Measurements from ENCODE around the gene APCDD1L.
"Not testable (repeated sequence)": the region's sequence is repeated elsewhere in the genome, so short reads cannot be mapped to it uniquely, and the experiment has no call there.

The APCDD1L gene

GRCh38 chr20:58434326-58434725 lies 80.9 kb downstream of the APCDD1L start:
- DNase-seq, result no peak

- DNase-seq, result no peak
These were observed 81.4 kb downstream of the APCDD1L start for GRCh38 chr20:58433759-58434158.

- no peak for DNase-seq
These were observed 82.1 kb downstream of the APCDD1L start for GRCh38 chr20:58433029-58433647.

GRCh38 chr20:58432186-58432954 lies 82.8 kb downstream of the APCDD1L start:
- DNase-seq, result no peak

- DNase-seq, result no peak
These were observed 84.1 kb downstream of the APCDD1L start for GRCh38 chr20:58431134-58431533.

- DNase-seq, result no peak
These were observed 85.9 kb downstream of the APCDD1L start for GRCh38 chr20:58429303-58429702.

GRCh38 chr20:58428364-58428763 lies 86.8 kb downstream of the APCDD1L start:
- no peak for DNase-seq

GRCh38 chr20:58427571-58427970 lies 87.6 kb downstream of the APCDD1L start:
- DNase-seq, result not testable (repeated sequence)

GRCh38 chr20:58424218-58424969 lies 90.8 kb downstream of the APCDD1L start:
- DNase-seq, result no peak

GRCh38 chr20:58421497-58421850 lies 93.7 kb downstream of the APCDD1L start:
- DNase-seq, result no peak

- no peak for DNase-seq
These were observed 94.3 kb downstream of the APCDD1L start for GRCh38 chr20:58420798-58421496.

GRCh38 chr20:58418949-58419748 lies 96.0 kb downstream of the APCDD1L start:
- no peak for DNase-seq

GRCh38 chr20:58417438-58417837 lies 97.8 kb downstream of the APCDD1L start:
- no peak for DNase-seq

- DNase-seq, result peak; percentile 13
These were observed 98.4 kb downstream of the APCDD1L start for GRCh38 chr20:58416835-58417234.

GRCh38 chr20:58416057-58416456 lies 99.1 kb downstream of the APCDD1L start:
- no peak for DNase-seq

- not testable (repeated sequence) for DNase-seq
These were observed 100.4 kb downstream of the APCDD1L start for GRCh38 chr20:58414786-58415185.

GRCh38 chr20:58414216-58414615 lies 101.0 kb downstream of the APCDD1L start:
- DNase-seq, result not testable (repeated sequence)
